Embryonic facial prominence (tissue), 1 donor: ENCODE data around the gene CDC40.
"Not testable (repeated sequence)": the region's sequence is repeated elsewhere in the genome, so short reads cannot be mapped to it uniquely, and the experiment has no call there.

Experiments used
- DNase-seq: peaks from one replicate; pipeline ENCODE4 v3.0.0-alpha.2; 2016; ENCODE audit errors: extremely low spot score

Gene CDC40

GRCh38 chr6:110201151-110201884, 21.1 kb downstream of the CDC40 start:
- no peak for DNase-seq

GRCh38 chr6:110207652-110208051, 27.4 kb downstream of the CDC40 start:
- no peak for DNase-seq

GRCh38 chr6:110211753-110212152, 31.5 kb downstream of the CDC40 start:
- DNase-seq = no peak

- DNase-seq = no peak
Measured at GRCh38 chr6:110214338-110214737, 34.1 kb downstream of the CDC40 start.

- DNase-seq = no peak
Measured at GRCh38 chr6:110216140-110216539, 35.9 kb downstream of the CDC40 start.

GRCh38 chr6:110217266-110217665, 37.0 kb downstream of the CDC40 start:
- no peak for DNase-seq

GRCh38 chr6:110221738-110222137, 41.5 kb downstream of the CDC40 start:
- DNase-seq = no peak

GRCh38 chr6:110226261-110226660, 46.0 kb downstream of the CDC40 start:
- no peak for DNase-seq

- DNase-seq = no peak
Measured at GRCh38 chr6:110232450-110232849, 52.2 kb downstream of the CDC40 start.

GRCh38 chr6:110233770-110234374, 53.6 kb downstream of the CDC40 start:
- DNase-seq = no peak

- DNase-seq = not testable (repeated sequence)
Measured at GRCh38 chr6:110236007-110236406, 55.8 kb downstream of the CDC40 start.

- DNase-seq = no peak
Measured at GRCh38 chr6:110239526-110240274, 59.5 kb downstream of the CDC40 start.

- not testable (repeated sequence) for DNase-seq
Measured at GRCh38 chr6:110244621-110245020, 64.4 kb downstream of the CDC40 start.

- DNase-seq = no peak
Measured at GRCh38 chr6:110246378-110246777, 66.2 kb downstream of the CDC40 start.

GRCh38 chr6:110246900-110247546, 66.8 kb downstream of the CDC40 start:
- no peak for DNase-seq

GRCh38 chr6:110250058-110250457, 69.8 kb downstream of the CDC40 start:
- no peak for DNase-seq

GRCh38 chr6:110250838-110251237, 70.6 kb downstream of the CDC40 start:
- no peak for DNase-seq

- DNase-seq = no peak
Measured at GRCh38 chr6:110255211-110255750, 75.1 kb downstream of the CDC40 start.

GRCh38 chr6:110256366-110256765, 76.1 kb downstream of the CDC40 start:
- DNase-seq = no peak

- no peak for DNase-seq
Measured at GRCh38 chr6:110265273-110265672, 85.0 kb downstream of the CDC40 start.

GRCh38 chr6:110266996-110267395, 86.8 kb downstream of the CDC40 start:
- no peak for DNase-seq

GRCh38 chr6:110269623-110270022, 89.4 kb downstream of the CDC40 start:
- no peak for DNase-seq
